T-helper 2 cell treated with Interferon-gamma antibody and Interleukin-4, amounts not matched to agents 5 μg/mL and 100 μg/mL, for 36 hours (primary cell): Measurements from ENCODE around the gene PHYHIPL.

Experiments used
- DNase-seq: peaks from one replicate; pipeline ENCODE4 v3.0.0; 2021; ENCODE audit warnings: low spot score
- H3K27ac Mint-ChIP-seq: one replicate; pipeline ENCODE4 v1.8.0; 2021; ENCODE audit warnings: mild to moderate bottlenecking, mixed read lengths
- H3K27me3 Mint-ChIP-seq: one replicate; pipeline ENCODE4 v1.8.0; 2021; ENCODE audit warnings: low read depth, mixed read lengths
- H3K36me3 Mint-ChIP-seq: one replicate; pipeline ENCODE4 v1.8.0; 2021; ENCODE audit warnings: low read depth, mixed read lengths
- H3K4me1 Mint-ChIP-seq: one replicate; pipeline ENCODE4 v1.8.0; 2021; ENCODE audit warnings: low read depth, mixed read lengths
- H3K4me3 Mint-ChIP-seq: one replicate; pipeline ENCODE4 v1.8.0; 2022; ENCODE audit warnings: mild to moderate bottlenecking, moderate library complexity, mixed read lengths
- H3K9me3 Mint-ChIP-seq: one replicate; pipeline ENCODE4 v1.8.0; 2021; ENCODE audit warnings: mixed read lengths

The PHYHIPL gene

DNA sequence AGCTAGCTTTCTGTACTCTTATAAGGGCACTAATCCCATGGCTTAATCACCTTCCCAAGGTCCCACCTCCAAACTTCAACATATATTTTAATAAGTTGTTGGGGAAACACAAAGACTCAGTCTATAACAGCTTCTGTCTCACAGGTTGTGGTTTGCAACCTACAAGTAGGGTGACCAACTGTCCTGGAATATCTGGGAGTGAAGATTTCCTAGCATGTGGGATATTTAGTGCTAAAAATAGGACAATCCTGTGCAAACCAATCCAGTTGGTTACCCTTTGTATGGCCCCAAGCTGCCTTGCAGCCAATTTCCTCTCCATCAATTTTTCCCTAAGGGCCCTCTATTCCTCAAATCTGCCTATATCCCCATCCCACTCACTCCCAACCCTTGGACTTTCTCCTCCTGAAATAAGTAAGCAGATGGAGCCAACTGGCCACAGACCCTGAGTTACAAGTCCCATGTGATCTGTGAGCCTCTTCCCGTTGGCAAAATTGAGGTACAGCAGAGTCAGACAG is 103.6 kb downstream of the PHYHIPL start:
- Mint-ChIP-seq H3K36me3 (no peaks in the 10 kb centered on the region), H3K27me3 (no peaks in the 10 kb centered on the region), H3K4me1 (no peaks in the 10 kb centered on the region), H3K27ac (no peak overlapping the region), H3K9me3 (no peaks in the 10 kb centered on the region), H3K4me3 (no peak overlapping the region)
- DNase-seq, result no peak

- no peak overlapping the region for H3K4me3 Mint-ChIP-seq
- H3K4me1 Mint-ChIP-seq, result no peaks in the 10 kb centered on the region
- no peak overlapping the region for H3K27ac Mint-ChIP-seq
- no peaks in the 10 kb centered on the region for H3K27me3 Mint-ChIP-seq
- H3K36me3 Mint-ChIP-seq, result no peaks in the 10 kb centered on the region
- no peak for DNase-seq
- H3K9me3 Mint-ChIP-seq, result no peaks in the 10 kb centered on the region
Measured at GRCh38 chr10:59281861-59282260, 105.4 kb downstream of the PHYHIPL start.

GRCh38 chr10:59283456-59284091 is 107.1 kb downstream of the PHYHIPL start:
- no peaks in the 10 kb centered on the region for H3K27me3 Mint-ChIP-seq
- no peaks in the 10 kb centered on the region for H3K4me1 Mint-ChIP-seq
- no peak for DNase-seq
- H3K36me3 Mint-ChIP-seq, result no peaks in the 10 kb centered on the region
- H3K27ac Mint-ChIP-seq, result no peak overlapping the region
- H3K4me3 Mint-ChIP-seq, result no peak overlapping the region
- no peaks in the 10 kb centered on the region for H3K9me3 Mint-ChIP-seq

DNA sequence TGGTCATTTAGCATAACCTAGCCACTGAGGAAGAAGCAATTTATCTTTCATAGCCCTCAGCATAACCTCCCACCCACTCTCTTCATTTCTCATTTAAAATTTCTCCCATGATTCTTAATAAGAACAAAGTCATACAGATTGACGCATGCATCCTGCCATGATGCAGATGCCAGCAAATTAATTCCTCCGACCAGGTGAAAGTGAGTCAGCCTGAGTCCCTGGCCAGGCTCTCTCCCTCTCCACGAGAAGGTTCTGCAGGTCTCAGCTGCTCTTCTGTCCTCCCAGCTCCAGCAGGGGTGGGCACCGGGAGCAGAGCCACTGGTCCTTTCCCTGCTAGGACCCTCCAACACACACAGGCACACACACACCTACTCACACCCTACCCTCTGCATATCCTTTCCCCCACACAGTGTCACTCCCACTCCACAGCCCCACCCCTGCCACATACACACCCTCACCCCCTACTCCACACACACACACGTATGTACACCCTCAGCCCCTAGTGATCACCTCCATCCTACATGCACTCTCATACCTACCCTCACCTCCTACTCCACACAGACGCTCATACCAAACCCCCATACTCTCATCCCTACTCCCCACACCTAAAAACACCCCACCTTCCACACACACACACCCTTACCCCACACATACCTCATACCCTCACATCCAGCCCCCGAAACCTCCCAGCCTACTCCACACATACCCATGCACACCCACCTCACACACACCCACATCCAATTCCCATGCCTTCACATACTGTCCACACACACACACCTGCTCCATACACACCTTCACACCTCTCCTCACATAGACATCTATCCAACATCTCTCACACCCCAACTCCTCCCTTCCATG is 107.9 kb downstream of the PHYHIPL start:
- no peaks in the 10 kb centered on the region for H3K36me3 Mint-ChIP-seq
- DNase-seq, result no peak
- H3K4me3 Mint-ChIP-seq, result no peak overlapping the region
- no peaks in the 10 kb centered on the region for H3K27me3 Mint-ChIP-seq
- no peaks in the 10 kb centered on the region for H3K4me1 Mint-ChIP-seq
- no peaks in the 10 kb centered on the region for H3K9me3 Mint-ChIP-seq
- H3K27ac Mint-ChIP-seq, result no peak overlapping the region

- Mint-ChIP-seq H3K9me3 (no peaks in the 10 kb centered on the region), H3K4me3 (no peak overlapping the region), H3K4me1 (no peaks in the 10 kb centered on the region), H3K27me3 (no peaks in the 10 kb centered on the region), H3K36me3 (no peaks in the 10 kb centered on the region), H3K27ac (no peak overlapping the region)
- DNase-seq, result no peak
Measured at GRCh38 chr10:59285073-59285472, 108.6 kb downstream of the PHYHIPL start.

GRCh38 chr10:59285848-59286247 is 109.4 kb downstream of the PHYHIPL start:
- Mint-ChIP-seq H3K9me3 (no peaks in the 10 kb centered on the region), H3K27ac (no peak overlapping the region), H3K36me3 (no peaks in the 10 kb centered on the region), H3K4me3 (no peak overlapping the region), H3K4me1 (no peaks in the 10 kb centered on the region), H3K27me3 (no peaks in the 10 kb centered on the region)
- DNase-seq, result no peak

GRCh38 chr10:59287587-59288255 is 111.3 kb downstream of the PHYHIPL start:
- H3K27ac Mint-ChIP-seq, result no peak overlapping the region
- H3K4me3 Mint-ChIP-seq, result no peak overlapping the region
- no peaks in the 10 kb centered on the region for H3K36me3 Mint-ChIP-seq
- H3K9me3 Mint-ChIP-seq, result no peaks in the 10 kb centered on the region
- no peak for DNase-seq
- H3K27me3 Mint-ChIP-seq, result no peaks in the 10 kb centered on the region
- no peaks in the 10 kb centered on the region for H3K4me1 Mint-ChIP-seq

DNA sequence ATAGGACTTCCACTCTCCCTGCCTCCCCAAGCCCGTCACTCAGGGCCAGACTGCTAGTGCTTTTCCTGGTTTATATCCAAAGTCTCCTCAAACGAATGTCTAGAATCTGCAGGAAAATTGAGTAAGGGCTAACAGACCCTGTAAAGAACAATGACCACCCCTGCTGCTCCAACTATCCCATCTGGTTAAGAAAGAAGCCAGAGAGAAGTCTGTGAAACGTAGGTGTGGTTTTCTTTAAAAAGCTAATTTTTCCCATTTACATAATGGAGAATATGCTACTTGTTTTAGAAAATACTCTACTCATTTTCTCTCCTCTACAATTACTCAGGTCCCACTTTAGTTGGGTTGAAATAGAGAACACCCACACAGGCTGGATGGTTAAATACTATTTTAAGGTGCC is 113.4 kb downstream of the PHYHIPL start:
- H3K27ac Mint-ChIP-seq, result no peak overlapping the region
- H3K36me3 Mint-ChIP-seq, result no peaks in the 10 kb centered on the region
- H3K9me3 Mint-ChIP-seq, result no peaks in the 10 kb centered on the region
- no peaks in the 10 kb centered on the region for H3K4me1 Mint-ChIP-seq
- no peak overlapping the region for H3K4me3 Mint-ChIP-seq
- H3K27me3 Mint-ChIP-seq, result no peaks in the 10 kb centered on the region
- no peak for DNase-seq

DNA sequence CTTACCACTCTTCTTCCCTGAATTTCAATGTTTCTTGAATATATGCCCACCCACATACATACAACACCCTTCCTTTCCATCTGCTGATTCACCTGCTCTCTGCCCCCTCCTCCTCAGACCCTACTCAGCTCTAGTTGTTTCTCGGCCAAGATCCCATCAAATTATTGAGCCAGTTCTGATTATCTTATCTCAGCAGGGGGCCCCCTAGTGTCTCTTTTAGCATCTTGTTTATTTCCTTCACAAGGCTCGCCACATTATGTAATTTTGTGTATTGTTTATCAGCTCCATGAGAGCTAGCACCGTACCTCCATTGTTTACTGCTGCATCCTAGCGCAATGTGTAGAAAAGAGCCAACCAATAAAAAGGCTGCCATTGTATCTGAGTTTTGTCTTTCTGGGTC is 114.0 kb downstream of the PHYHIPL start:
- no peak overlapping the region for H3K4me3 Mint-ChIP-seq
- H3K36me3 Mint-ChIP-seq, result no peaks in the 10 kb centered on the region
- H3K27me3 Mint-ChIP-seq, result no peaks in the 10 kb centered on the region
- H3K9me3 Mint-ChIP-seq, result no peaks in the 10 kb centered on the region
- no peak overlapping the region for H3K27ac Mint-ChIP-seq
- H3K4me1 Mint-ChIP-seq, result no peaks in the 10 kb centered on the region
- DNase-seq, result no peak
